Measurements from ENCODE around the gene ATP6V1G3. TPM values are rescaled to one million over a fixed set of nuclear protein-coding genes. Genes with fewer than 3 reads are reported as not detected.
"Not testable (repeated sequence)": the region's sequence is repeated elsewhere in the genome, so short reads cannot be mapped to it uniquely, and the experiment has no call there.

The ATP6V1G3 gene
- not detected in 2 replicates for total RNA-seq

DNA sequence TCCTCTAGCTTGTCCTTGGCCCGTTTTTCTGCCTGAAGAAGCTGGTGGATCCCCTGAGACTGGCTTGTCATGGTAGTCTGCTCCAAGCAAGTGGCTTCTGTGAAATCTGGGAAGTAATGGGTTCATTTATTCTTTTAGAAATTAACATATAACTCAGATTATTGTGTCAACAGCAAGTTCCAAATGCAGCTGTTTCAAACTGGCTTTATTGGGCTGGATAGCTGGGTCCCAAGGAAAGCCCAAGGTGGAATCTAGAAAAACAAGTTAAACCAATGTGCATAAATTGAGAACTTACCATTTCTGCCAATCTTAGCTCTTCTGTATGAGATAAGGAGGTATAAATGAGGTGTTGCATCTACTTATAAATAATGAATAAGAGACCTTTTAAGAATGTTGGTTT lies at the start of gene ATP6V1G3:
TSS of gene ATP6V1G3 (minus strand) at position 101 of the 400 bp plus-strand sequence. CDS start at position 71, 30 bp downstream.
- intact Hi-C loops (cut with micrococcal nuclease), result no loop called here

- intact Hi-C loops (cut with micrococcal nuclease), result no loop called here
Measured at GRCh38 chr1:198588845-198589244, 48.4 kb upstream of the ATP6V1G3 start.

GRCh38 chr1:198584163-198584562 lies 43.7 kb upstream of the ATP6V1G3 start:
- intact Hi-C loops (cut with micrococcal nuclease), result no loop called here

DNA sequence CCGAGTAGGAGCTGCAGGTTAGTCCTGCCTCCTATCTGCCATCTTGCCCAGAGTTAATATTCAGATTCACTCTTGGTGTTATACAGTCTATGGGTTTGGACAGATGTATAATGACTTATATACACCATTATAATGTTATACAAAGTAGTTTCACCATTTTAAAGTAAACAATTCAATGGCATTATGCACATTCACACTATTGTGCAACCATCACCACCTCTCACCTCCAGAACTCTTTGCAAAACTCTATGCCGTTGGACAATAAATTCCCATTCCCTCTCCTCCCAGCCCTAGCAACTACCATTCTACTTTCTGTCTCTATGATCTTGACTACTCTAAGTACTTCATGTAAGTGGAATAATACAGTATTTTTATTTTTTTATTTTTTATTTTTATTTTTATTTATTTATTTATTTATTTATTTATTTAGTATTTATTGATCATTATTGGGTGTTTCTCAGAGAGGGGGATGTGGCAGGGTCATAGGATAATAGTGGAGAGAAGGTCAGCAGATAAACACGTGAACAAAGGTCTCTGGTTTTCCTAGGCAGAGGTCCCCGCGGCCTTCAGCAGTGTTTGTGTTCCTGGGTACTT lies 42.8 kb upstream of the ATP6V1G3 start:
- intact Hi-C loops (cut with micrococcal nuclease), result not testable (repeated sequence)

GRCh38 chr1:198577444-198577843 lies 37.0 kb upstream of the ATP6V1G3 start:
- intact Hi-C loops (cut with micrococcal nuclease), result no loop called here

DNA sequence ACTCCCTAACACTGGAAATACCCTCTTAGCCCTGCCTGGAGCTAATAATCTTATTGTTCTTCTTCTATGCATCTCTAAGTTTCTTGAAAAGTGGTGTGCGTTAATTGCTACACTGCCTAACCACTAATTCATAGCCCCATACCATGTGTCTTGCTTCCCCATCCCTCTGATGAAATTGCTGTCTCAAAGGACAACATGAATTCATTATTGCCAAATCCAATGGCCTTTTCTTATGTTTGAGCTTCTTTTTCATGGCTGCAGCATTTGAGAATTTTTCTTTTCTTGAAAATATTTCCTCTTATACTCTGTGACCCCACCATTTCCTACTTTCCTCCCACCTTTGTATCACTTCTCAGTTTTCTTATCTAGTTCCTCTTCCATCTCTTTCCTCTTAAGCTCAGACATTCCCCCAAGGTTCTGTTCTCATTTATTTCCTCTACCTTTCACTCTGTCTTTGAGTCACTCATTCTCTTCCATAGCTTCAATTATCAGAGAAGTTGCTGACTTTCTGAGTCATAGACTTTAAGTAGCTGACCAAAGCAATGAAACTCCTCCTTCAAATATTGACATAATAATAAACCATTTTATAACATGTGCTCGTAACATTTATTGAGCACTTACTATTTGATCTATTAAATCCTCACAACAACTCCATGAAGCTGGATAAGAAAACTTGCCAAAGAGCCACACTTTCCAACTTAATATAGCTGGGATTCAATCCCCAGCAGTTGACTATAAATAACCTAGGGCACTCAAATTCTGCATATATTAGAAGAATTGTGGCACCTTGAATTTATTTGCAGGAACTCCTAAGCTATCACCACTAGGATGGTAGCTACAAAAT lies 35.5 kb upstream of the ATP6V1G3 start:
- intact Hi-C loops (cut with micrococcal nuclease), result no loop called here

DNA sequence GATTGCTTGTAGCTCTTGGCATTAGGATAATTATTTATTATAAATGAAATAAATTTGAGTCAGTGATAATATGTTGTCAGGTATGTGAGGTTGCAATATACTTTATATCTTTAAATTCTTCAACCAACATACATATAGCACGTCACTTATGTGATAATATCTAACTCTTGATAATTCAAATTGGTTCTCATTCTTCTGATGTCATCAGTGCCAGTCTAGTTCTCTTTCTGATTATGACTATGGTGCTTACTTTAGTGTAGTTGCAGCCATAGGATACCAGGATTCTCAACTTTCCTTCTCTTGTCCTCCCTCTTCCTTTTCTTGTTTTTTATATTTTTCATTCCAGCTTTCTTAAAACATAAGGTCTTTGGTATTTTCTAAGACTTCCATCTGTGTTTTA lies 34.8 kb upstream of the ATP6V1G3 start:
- intact Hi-C loops (cut with micrococcal nuclease), result no loop called here

DNA sequence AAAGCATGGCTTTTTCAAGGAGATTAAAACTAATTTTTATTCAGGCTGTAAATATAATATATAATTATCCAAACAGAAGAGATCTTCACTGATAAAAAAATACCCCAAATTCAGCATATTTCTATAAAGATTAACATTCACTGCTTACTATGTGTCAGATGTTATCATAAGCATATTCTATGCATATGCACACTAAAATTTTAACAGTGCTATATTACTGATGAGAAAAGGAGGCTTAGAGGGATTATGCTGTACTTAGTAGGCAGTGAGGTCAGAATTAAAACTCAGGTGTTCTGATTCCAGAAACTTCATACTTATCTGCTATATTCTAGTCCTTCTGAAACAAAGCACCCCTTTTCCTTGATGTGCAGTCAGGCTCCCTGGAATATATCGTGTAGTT lies 33.8 kb upstream of the ATP6V1G3 start:
- intact Hi-C loops (cut with micrococcal nuclease), result no loop called here

- intact Hi-C loops (cut with micrococcal nuclease), result no loop called here
Measured at GRCh38 chr1:198564716-198565115, 24.2 kb upstream of the ATP6V1G3 start.

DNA sequence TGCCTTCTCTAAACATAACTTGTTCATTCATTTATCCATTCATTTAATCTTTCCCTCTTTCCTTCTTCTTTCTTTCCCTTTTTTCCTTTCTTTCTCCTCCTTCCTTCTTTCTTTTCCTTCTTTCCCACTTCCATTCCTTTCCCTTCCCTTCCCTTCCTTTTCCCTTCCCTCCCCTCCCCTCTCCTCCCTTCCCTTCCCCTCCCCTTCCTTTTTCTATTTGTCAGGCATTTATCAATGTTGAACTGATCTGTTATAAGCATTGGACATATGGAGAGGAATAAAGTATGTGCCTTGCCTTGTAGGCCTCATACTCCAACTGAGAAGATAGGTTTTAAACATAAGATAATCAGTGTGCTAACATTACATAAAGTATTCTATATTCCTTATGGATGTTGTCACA lies 23.7 kb upstream of the ATP6V1G3 start:
- intact Hi-C loops (cut with micrococcal nuclease), result no loop called here

DNA sequence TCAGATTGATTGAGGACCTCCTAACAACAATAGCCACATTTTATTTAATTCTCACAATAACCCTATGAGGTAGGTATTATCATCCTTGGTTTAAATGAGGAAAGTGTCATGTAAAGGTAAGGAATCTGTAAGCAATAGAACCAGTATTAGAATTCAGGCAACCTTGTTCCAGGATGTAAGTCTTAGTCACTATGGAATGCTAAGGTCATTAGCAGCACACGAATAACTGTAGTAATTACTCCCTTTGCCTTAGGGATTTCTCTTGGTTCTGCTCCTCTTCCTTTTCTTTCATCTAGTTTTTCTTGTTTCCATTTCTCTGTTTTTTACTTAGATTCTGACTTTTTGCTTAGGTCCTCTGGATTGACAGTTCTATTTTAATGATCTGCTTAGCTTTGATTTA lies 23.1 kb upstream of the ATP6V1G3 start:
- intact Hi-C loops (cut with micrococcal nuclease), result no loop called here

DNA sequence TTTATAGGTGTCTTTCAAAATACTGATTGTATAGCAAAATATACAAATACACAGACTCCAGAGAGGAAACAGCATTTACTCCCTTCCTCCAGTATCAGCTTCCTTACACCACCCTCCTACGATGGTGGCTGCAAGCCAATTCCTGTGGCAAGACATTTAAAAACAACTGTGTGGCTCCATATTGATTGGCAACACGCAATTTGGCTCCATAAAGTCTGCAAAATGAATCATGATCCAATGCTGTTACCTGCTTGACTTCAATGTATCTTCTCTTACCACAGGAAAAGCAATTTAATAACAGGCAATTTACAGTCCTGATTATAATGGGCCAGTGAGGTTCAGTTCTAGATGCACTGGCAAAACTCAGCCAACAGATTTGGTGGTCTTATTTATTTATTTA lies 19.7 kb upstream of the ATP6V1G3 start:
- intact Hi-C loops (cut with micrococcal nuclease), result no loop called here

GRCh38 chr1:198559362-198559761 lies 18.9 kb upstream of the ATP6V1G3 start:
- intact Hi-C loops (cut with micrococcal nuclease), result loop anchor here (10.0 kb wide), 1 partner anchor 485 kb away; no protein-coding TSS in a partner anchor

DNA sequence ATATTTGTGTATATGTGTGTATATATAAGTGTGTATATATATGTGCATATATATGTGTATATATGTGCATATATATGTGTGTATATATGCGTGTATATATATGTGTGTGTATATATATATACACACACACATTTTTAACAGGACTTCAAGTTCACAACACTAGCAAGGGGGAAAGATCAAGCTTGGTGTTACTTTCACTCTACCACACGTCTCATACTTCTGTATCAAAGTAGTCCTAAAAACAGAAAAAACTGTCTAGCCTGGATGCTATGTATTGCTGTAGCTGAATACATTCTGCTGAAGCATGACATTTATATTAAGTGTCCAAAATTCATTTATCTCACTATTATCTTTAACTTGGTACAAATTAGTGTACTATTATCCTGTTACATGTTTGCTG lies 17.9 kb upstream of the ATP6V1G3 start:
- intact Hi-C loops (cut with micrococcal nuclease), result loop anchor here (10.0 kb wide), 1 partner anchor 486 kb away; no protein-coding TSS in a partner anchor

GRCh38 chr1:198556971-198557370 lies 16.5 kb upstream of the ATP6V1G3 start:
- intact Hi-C loops (cut with micrococcal nuclease), result loop anchor here (1.0 to 10.0 kb wide), 4 partner anchors 37 to 488 kb away; no protein-coding TSS in a partner anchor

GRCh38 chr1:198552668-198553416 lies 12.4 kb upstream of the ATP6V1G3 start:
- intact Hi-C loops (cut with micrococcal nuclease), result loop anchor here (10.0 kb wide), 1 partner anchor 492 kb away; no protein-coding TSS in a partner anchor

- intact Hi-C loops (cut with micrococcal nuclease), result loop anchor here (10.0 kb wide), 1 partner anchor 494 kb away; no protein-coding TSS in a partner anchor
Measured at GRCh38 chr1:198550941-198551524, 10.6 kb upstream of the ATP6V1G3 start.

GRCh38 chr1:198549866-198550265 lies 9.4 kb upstream of the ATP6V1G3 start:
- intact Hi-C loops (cut with micrococcal nuclease), result loop anchor here (10.0 kb wide), 1 partner anchor 495 kb away; no protein-coding TSS in a partner anchor

- intact Hi-C loops (cut with micrococcal nuclease), result no loop called here
Measured at GRCh38 chr1:198548890-198549289, 8.4 kb upstream of the ATP6V1G3 start.

DNA sequence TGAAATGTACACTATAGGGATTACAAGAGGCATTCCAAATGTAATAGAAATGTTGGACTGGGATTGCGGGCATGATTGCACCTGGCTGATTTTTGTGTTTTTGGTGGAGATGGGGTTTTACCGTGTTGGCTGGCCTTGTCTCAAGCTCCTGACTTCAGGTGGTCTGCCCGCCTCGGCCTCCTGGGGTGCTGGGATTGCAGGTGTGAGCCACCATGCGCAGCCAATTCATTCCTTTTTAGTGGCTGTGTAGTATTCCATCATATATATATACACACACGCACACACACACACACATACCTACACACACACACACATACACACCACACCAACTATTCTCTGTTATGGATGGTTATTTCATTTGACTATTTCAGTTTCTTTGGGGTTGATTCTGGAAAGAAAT lies 4.7 kb upstream of the ATP6V1G3 start:
- intact Hi-C loops (cut with micrococcal nuclease), result no loop called here

GRCh38 chr1:198544265-198544664 lies 3.8 kb upstream of the ATP6V1G3 start:
- intact Hi-C loops (cut with micrococcal nuclease), result no loop called here
